SJCRH30 (cell line): ENCODE results near the gene HGFAC. TPM values are rescaled to one million over a fixed set of nuclear protein-coding genes. Genes with fewer than 3 reads are reported as not detected.
"Not testable (repeated sequence)": the region's sequence is repeated elsewhere in the genome, so short reads cannot be mapped to it uniquely, and the experiment has no call there.

Experiments
- DNase-seq, 2 experiments: peaks; one replicate each; pipeline ENCODE4 v3.0.0-alpha.2; 2015 to 2020
- H3K27ac ChIP-seq: fragments of 250-450 bp; sonication (Bioruptor Pico); 2 replicates; pipeline ENCODE4 v1.5.1; 2020; ENCODE audit warnings: mild to moderate bottlenecking, moderate library complexity
- H3K27me3 ChIP-seq: fragments of 250-450 bp; sonication (Bioruptor Pico); 2 replicates; pipeline ENCODE4 v1.5.1; 2020; ENCODE audit warnings: mild to moderate bottlenecking, moderate library complexity
- H3K36me3 ChIP-seq: fragments of 250-450 bp; sonication (Bioruptor Pico); 2 replicates; pipeline ENCODE4 v1.5.1; 2020; ENCODE audit warnings: mild to moderate bottlenecking, moderate library complexity
- H3K4me1 ChIP-seq: fragments of 250-450 bp; sonication (Bioruptor Pico); 2 replicates; pipeline ENCODE4 v1.5.1; 2020; ENCODE audit warnings: mild to moderate bottlenecking, moderate library complexity
- H3K4me3 ChIP-seq: fragments of 250-450 bp; sonication (Bioruptor Pico); 2 replicates; pipeline ENCODE4 v1.5.1; 2020; ENCODE audit warnings: mild to moderate bottlenecking, moderate library complexity
- H3K9me3 ChIP-seq: fragments of 250-450 bp; sonication (Bioruptor Pico); replicated peaks from 2 replicates; pipeline ENCODE4 v1.5.1; 2020; ENCODE audit warnings: mild to moderate bottlenecking, moderate library complexity
- total RNA-seq: library from RNA; depleted of rRNA; stranded (reverse); fragments of >200 nt; shearing (Covaris generic); gene quantifications from 2 replicates; pipeline ENCODE4 v1.2.3, GENCODE V29; 2014

HGFAC gene
- total RNA-seq, 1 experiment from 2014 or later: 0.12 TPM

DNA sequence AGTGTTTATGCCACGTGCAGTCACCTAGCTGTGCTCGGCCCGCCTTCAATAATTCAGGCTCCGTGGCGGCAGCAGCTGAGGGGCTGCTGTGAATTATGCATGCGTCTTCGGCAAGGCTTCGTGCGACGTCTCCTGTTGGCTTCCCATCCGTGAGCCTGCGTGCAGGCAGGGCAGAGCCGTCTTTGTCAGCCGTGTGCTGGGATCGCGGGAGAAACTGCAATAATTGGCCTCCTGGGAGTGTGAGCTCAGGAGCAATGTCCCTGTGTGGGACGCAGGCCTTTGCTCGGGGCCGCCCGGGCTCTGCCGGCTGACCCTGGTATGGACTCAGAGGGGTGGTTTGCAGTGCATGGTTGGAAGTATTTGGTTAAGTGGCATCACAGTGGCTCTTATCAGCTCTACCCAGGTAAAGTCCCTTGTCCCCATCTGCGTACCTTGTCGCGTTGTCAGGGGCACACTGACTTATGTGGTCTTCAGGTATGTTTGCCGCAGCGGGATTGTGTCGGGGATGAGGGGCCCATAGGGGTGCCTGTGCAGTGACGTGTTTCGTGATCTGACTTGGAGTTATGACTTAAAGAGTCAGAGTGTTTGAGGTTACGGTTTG, 34.5 kb upstream of the HGFAC start:
- Histone ChIP-seq H3K9me3 (no peaks in the 10 kb centered on the region), H3K27ac (no peak overlapping the region), H3K4me1 (no peaks in the 10 kb centered on the region), H3K36me3 (no peaks in the 10 kb centered on the region), H3K27me3 (no peaks in the 10 kb centered on the region), H3K4me3 (no peak overlapping the region)
- no peak for DNase-seq

DNA sequence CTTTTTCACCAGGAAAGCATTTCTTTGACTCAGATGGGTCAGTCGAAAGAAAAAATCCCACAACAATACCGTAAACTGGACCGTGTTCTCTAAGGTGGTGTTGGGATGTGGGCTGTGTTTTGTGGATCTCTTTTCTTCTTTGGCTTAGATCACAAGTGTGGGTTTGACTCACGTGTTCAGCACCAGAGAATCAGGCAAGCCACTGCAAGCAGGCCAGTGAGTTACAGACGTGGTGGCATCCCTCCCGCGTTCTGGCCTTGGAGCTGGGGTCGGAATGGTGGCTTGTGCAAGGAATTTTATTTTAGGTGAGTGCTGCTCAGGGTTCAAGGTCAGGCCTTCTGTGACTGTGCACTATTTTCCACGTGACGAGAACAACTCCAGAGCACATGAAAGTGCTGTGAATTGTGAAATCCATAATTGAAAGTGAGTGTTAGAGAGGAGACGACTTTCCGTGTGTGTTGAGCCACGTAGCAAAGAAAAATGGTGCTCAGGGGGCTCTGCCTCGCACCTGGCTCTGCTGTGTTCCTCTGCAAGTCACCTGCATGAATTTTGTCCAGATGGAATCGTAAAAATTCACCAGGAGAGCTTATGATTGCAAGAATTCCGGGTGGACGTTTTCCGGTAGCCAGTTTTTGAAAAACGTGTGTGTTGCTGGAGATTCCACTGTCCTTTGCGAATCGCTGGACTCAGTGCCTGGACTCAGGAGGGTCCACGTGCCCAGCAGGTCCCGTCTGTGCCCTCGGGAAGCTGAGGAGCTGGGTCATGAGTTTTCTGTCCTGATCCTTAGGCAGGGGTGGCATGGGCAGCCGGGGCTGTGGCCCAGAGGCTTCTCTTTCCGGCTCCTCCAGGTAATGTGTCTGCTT, 33.6 kb upstream of the HGFAC start:
- H3K27me3 ChIP-seq: no peaks in the 10 kb centered on the region
- H3K4me1 ChIP-seq: no peaks in the 10 kb centered on the region
- no peak overlapping the region for H3K4me3 ChIP-seq

DNA sequence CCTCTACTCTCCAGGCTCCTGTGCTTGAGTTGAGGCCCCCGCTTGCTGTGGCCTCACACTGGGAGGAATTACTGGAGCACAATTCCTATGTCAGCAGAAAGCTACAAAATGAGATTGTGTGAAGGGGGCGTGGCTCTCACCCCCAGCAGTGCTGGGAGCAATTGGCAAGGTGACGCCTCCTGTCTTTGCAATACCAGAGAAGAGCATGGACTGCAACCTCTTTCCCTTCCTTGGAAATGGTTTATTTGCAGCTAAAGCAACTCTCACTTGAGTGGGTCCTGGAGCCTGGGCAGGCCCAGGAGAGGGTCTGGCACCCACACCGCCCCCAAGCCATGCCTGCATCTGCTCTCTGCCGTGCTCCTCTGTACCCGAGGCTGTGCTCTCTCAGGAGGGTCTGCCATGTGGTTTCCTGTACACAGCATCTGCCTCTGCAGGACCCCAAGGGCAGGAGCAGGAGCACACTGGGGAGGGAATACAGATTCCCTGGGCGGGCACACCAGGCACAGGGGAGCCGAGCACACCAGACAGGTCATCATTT, 32.9 kb upstream of the HGFAC start:
- H3K27me3 ChIP-seq: no peaks in the 10 kb centered on the region
- H3K9me3 ChIP-seq: no peaks in the 10 kb centered on the region
- no peaks in the 10 kb centered on the region for H3K4me1 ChIP-seq
- DNase-seq: no peak
- H3K4me3 ChIP-seq: no peak overlapping the region
- no peak overlapping the region for H3K27ac ChIP-seq
- no peaks in the 10 kb centered on the region for H3K36me3 ChIP-seq

More for the DNA sequence above, 33.6 kb upstream of the HGFAC start:
- no peak for DNase-seq
- Histone ChIP-seq H3K27ac (no peak overlapping the region), H3K9me3 (no peaks in the 10 kb centered on the region), H3K36me3 (no peaks in the 10 kb centered on the region)

- no peaks in the 10 kb centered on the region for H3K9me3 ChIP-seq
- no peak overlapping the region for H3K4me3 ChIP-seq
- no peaks in the 10 kb centered on the region for H3K36me3 ChIP-seq
- no peaks in the 10 kb centered on the region for H3K27me3 ChIP-seq
- peaks cover 3% of the 10 kb centered on the region; the same call in 1 of the 2 replicates for H3K4me1 ChIP-seq
- DNase-seq: no peak
- H3K27ac ChIP-seq: no peak overlapping the region
Observed at GRCh38 chr4:3409571-3410091, 32.1 kb upstream of the HGFAC start.

DNA sequence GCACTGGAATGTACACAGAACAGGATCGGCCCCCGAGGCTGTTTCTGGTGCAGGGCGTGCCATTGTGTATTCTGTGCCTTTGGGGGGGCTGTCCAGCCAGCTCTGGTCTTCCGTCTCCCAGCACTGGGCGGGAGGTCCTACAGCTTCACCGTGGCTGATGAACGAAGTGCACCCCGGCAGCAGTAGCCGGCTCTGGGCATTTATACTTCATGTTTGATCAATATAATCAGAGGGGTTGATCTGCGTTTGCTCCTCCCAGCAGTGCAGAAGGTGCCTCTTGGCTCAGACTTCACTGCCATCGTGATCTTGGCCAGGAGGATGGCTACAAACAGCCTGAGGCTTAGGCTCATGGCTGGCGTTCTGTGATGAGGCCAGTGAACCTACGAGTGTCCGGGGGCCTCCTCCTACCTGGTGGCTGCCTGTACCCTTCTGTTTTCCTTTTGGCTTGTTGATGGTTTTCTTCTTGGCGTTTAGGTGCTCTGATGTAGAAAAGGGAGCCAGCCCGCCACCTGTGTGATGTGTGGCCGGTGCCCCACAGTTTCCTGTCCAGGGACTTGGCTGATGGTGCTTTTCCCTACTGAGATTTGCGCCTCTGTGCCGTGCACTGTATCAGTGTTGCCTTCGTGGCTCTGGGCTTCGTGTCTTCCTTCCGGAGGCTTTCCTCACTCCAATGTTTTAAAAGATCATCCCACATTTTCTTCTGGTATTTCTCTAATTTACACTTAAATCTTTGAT, 31.2 kb upstream of the HGFAC start:
- Histone ChIP-seq H3K4me3 (no peak overlapping the region), H3K27me3 (no peaks in the 10 kb centered on the region), H3K4me1 (peaks cover 10% of the 10 kb centered on the region), H3K27ac (no peak overlapping the region), H3K36me3 (no peaks in the 10 kb centered on the region), H3K9me3 (no peaks in the 10 kb centered on the region)
- no peak for DNase-seq

DNA sequence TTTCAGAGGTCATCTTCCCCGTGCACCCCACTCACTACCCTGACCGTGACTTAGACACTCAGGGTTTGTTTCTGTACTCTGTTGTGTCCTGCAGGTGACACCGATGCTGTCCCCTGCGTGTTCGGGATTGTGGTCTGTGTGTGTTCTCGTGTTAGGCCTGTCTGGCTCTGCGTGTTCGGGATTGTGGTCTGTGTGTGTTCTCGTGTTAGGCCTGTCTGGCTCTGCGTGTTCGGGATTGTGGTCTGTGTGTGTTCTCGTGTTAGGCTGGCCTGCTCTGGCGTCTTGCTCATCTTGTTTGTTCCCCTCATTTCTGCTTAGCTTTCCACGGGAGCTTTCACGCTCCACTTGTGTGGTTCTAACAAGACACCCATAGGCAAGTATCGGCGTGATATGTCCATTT, 30.6 kb upstream of the HGFAC start:
- H3K27me3 ChIP-seq, H3K27ac ChIP-seq, H3K9me3 ChIP-seq, DNase-seq, H3K36me3 ChIP-seq, H3K4me3 ChIP-seq: not testable (repeated sequence)
- peaks cover 16% of the 10 kb centered on the region for H3K4me1 ChIP-seq

DNA sequence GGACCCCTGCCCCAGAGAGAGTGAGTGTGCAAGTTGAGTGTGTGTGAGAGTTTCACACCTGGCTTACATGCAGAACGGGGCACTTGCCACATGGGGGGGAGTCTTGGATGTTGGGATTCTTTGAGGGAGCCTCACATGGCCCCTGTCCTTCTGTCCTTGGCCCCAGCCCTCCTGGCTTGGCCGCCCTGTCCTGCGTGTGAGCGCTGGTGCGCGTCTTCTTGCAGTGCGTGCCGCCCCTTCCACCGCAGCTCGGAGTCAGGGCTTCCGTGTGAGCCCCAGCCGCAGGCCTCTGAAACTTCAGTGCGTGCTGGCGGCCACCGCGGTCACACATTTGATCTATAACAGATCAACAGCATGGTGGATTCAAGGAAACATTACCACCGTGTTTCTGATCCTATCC, 30.1 kb upstream of the HGFAC start:
- Histone ChIP-seq H3K4me3 (no peak overlapping the region), H3K36me3 (no peaks in the 10 kb centered on the region), H3K27me3 (no peaks in the 10 kb centered on the region), H3K4me1 (peaks cover 21% of the 10 kb centered on the region), H3K9me3 (no peaks in the 10 kb centered on the region), H3K27ac (no peak overlapping the region)
- no peak for DNase-seq

DNA sequence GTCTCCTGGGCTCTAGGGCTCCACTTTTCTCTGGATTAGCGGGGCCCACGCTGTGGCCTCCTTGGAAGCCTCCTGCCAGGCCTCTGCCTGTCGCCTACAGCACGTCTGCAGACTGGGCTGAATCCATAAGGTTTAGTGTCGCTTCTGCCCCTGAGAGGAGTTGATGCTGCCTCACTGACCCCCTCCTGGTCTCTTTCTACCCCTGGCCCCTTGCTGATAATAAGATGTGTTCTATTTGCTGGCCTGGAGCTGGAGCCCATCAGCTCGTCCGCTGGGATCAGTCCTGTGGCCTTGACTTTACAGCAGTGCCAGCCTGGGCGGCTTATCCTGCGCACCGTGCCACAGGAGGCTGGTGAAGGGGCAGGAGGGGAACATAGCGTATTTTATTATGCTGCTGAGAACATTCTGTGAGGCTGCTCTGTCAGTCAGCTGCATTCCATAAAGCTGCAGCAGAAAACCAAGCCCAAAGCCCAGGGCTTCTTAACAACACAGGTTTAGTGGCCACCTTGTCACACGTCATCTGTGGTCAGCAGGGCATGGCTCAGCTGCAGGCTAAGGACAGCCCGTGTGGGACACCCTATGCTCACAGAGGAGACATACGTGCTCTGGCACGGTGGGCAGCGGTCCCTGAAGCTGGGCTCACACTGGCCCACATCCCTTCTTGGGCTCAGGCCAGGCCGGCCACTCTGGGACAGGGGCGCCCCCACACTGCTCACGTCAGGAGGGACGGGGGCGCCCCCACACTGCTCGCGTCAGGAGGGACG, 29.3 kb upstream of the HGFAC start:
- peaks cover 5% of the 10 kb centered on the region; the same call in 1 of the 2 replicates for H3K36me3 ChIP-seq
- H3K27ac ChIP-seq: no peak overlapping the region
- no peaks in the 10 kb centered on the region for H3K9me3 ChIP-seq
- no peak overlapping the region for H3K4me3 ChIP-seq
- no peaks in the 10 kb centered on the region for H3K27me3 ChIP-seq
- peaks cover 25% of the 10 kb centered on the region for H3K4me1 ChIP-seq
- DNase-seq: no peak

GRCh38 chr4:3413217-3413671, 28.5 kb upstream of the HGFAC start:
- Histone ChIP-seq H3K4me1 (peaks cover 25% of the 10 kb centered on the region), H3K27ac (no peak overlapping the region), H3K27me3 (no peaks in the 10 kb centered on the region), H3K9me3 (no peaks in the 10 kb centered on the region), H3K4me3 (no peak overlapping the region), H3K36me3 (peaks cover 11% of the 10 kb centered on the region; the same call in 1 of the 2 replicates)
- no peak for DNase-seq

DNA sequence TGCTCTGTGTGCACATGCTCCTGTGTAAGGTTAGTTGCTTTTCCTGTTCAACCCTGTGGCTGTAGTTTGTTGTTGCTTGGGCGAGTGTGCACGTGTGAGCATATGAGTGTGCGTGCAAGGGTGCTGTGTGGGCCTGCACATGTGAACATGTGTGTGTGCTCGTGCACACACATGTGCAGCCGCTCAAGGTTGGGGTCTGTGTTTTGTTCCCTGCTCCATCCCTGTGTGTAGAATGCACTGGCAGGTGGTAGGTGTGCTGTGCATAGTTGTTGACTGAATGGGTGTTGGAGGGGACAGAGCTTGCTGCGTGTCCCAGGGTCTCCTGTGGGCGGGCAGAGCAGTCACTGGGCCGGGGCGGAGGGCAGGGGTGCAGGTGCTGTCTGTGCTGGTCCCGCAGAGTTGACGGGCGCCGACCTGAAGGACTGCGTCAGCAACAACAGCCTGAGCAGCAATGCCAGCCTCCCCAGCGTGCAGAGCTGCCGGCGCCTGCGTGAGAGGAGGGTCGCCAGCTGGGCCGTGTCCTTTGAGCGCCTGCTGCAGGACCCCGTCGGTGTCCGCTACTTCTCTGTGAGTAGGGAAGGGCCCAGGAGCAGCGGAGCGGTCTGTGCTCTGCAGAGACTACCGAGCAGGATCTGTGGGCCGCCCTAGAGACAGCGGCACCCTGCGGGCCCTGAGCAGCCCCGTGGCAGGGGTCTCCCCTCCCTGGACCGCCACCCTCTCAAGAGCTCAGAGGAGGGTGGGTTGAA, 27.9 kb upstream of the HGFAC start:
- Histone ChIP-seq H3K27me3 (no peaks in the 10 kb centered on the region), H3K27ac (no peak overlapping the region), H3K9me3 (no peaks in the 10 kb centered on the region), H3K4me1 (peaks cover 25% of the 10 kb centered on the region), H3K36me3 (peaks cover 11% of the 10 kb centered on the region; the same call in 1 of the 2 replicates), H3K4me3 (no peak overlapping the region)
- no peak for DNase-seq

GRCh38 chr4:3414421-3415279, 27.1 kb upstream of the HGFAC start:
- peak; percentile 51 to 70 for DNase-seq
- Histone ChIP-seq H3K36me3 (peaks cover 11% of the 10 kb centered on the region; the same call in 1 of the 2 replicates), H3K9me3 (no peaks in the 10 kb centered on the region)

DNA sequence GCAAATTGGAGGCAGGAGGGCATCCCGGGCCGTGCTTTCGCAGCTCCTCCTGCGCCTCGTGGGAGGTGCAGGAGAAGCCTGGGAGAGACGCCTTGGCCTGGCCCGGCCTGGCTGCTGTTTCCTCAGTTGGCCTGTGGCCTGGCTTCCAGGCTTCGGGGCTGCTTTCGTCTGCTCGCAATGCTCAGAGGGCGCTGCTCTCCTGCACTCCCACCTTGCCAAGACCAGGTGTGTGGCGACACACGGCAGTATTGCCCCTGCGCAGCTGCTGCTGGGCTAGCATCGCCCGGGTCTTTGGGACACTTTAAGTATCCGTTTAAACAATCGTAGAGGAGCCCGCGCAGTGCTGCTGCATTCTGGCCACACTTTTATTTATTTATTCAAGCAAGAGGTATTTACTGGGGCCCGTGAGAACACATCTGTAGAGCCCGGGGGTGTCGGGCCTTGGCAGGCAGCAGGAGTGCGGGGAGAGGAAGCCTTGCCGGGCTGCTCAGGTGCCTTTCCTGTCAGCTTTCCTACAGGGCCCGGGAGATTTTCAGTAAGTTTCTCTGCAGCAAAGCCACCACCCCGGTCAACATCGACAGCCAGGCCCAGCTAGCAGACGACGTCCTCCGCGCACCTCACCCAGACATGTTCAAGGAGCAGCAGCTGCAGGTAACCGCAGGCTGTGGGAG, 26.2 kb upstream of the HGFAC start:
- Histone ChIP-seq H3K36me3 (peaks cover 11% of the 10 kb centered on the region; the same call in 1 of the 2 replicates), H3K4me1 (peaks cover 25% of the 10 kb centered on the region), H3K27ac (peak overlapping the region; percentile 25; the same call in 1 of the 2 replicates), H3K4me3 (no peak overlapping the region), H3K27me3 (no peaks in the 10 kb centered on the region), H3K9me3 (no peaks in the 10 kb centered on the region)
- DNase-seq: peak; percentile 44 to 46

More at GRCh38 chr4:3414421-3415279, 27.1 kb upstream of the HGFAC start:
- no peak overlapping the region for H3K27ac ChIP-seq
- peaks cover 25% of the 10 kb centered on the region for H3K4me1 ChIP-seq
- H3K27me3 ChIP-seq: no peaks in the 10 kb centered on the region
- H3K4me3 ChIP-seq: no peak overlapping the region
